SH-SY5Y (cell line): ENCODE data around the gene CWC15.

ENCODE experiments used
- GATA2 ChIP-seq: IDR thresholded peaks from 2 replicates; pipeline ENCODE4 v1.6.1; 2011; ENCODE audit warnings: mild to moderate bottlenecking, low read depth, low read length
- GATA3 ChIP-seq: IDR thresholded peaks from 2 replicates; pipeline ENCODE4 v1.6.1; 2011; ENCODE audit warnings: low read depth, mild to moderate bottlenecking, low read length, moderate library complexity

The CWC15 gene

GRCh38 chr11:94964934-94965333 lies 8.4 kb downstream of the CWC15 start:
- TF ChIP-seq GATA3 (no peak), GATA2 (no peak)

GRCh38 chr11:94961255-94961654 lies 12.1 kb downstream of the CWC15 start:
- TF ChIP-seq GATA2: no peak
- TF ChIP-seq GATA3: no peak

- no peak for TF ChIP-seq GATA3
- TF ChIP-seq GATA2: no peak
Measured at GRCh38 chr11:94960488-94960887, 12.9 kb downstream of the CWC15 start.

- TF ChIP-seq GATA2: no peak
- no peak for TF ChIP-seq GATA3
Measured at GRCh38 chr11:94959179-94959578, 14.2 kb downstream of the CWC15 start.

GRCh38 chr11:94958121-94958696 lies 15.1 kb downstream of the CWC15 start:
- TF ChIP-seq GATA2 (no peak), GATA3 (no peak)

GRCh38 chr11:94956963-94957362 lies 16.4 kb downstream of the CWC15 start:
- TF ChIP-seq GATA2: no peak
- TF ChIP-seq GATA3: no peak

GRCh38 chr11:94954753-94955152 lies 18.6 kb downstream of the CWC15 start:
- TF ChIP-seq GATA2: no peak
- TF ChIP-seq GATA3: no peak

- no peak for TF ChIP-seq GATA3
- no peak for TF ChIP-seq GATA2
Measured at GRCh38 chr11:94948070-94948617, 25.2 kb downstream of the CWC15 start.

- TF ChIP-seq GATA3: no peak
- TF ChIP-seq GATA2: no peak
Measured at GRCh38 chr11:94946812-94947211, 26.5 kb downstream of the CWC15 start.

- TF ChIP-seq GATA2 (no peak), GATA3 (no peak)
Measured at GRCh38 chr11:94941131-94941530, 32.2 kb downstream of the CWC15 start.

GRCh38 chr11:94939346-94939745 lies 34.0 kb downstream of the CWC15 start:
- TF ChIP-seq GATA3 (no peak), GATA2 (no peak)

GRCh38 chr11:94938095-94939055 lies 35.0 kb downstream of the CWC15 start:
- TF ChIP-seq GATA2 (no peak), GATA3 (no peak)

- TF ChIP-seq GATA2: no peak
- TF ChIP-seq GATA3: no peak
Measured at GRCh38 chr11:94934846-94935245, 38.5 kb downstream of the CWC15 start.

GRCh38 chr11:94934362-94934761 lies 39.0 kb downstream of the CWC15 start:
- TF ChIP-seq GATA2 (no peak), GATA3 (no peak)
